ENCODE data around the gene AZIN2.

Gene AZIN2

GRCh38 chr1:33151116-33151515 is 70.2 kb downstream of the AZIN2 start:
- no peak for DNase-seq (ENCODE audit: low read depth in 1 of 2, low spot score in 1 of 2)

- DNase-seq (ENCODE audit: low read depth in 1 of 2, low spot score in 1 of 2) = no peak
Observed at GRCh38 chr1:33152685-33153432, 71.9 kb downstream of the AZIN2 start.

GRCh38 chr1:33153650-33154049 is 72.7 kb downstream of the AZIN2 start:
- DNase-seq (ENCODE audit: low read depth in 1 of 2, low spot score in 1 of 2) = no peak

DNA sequence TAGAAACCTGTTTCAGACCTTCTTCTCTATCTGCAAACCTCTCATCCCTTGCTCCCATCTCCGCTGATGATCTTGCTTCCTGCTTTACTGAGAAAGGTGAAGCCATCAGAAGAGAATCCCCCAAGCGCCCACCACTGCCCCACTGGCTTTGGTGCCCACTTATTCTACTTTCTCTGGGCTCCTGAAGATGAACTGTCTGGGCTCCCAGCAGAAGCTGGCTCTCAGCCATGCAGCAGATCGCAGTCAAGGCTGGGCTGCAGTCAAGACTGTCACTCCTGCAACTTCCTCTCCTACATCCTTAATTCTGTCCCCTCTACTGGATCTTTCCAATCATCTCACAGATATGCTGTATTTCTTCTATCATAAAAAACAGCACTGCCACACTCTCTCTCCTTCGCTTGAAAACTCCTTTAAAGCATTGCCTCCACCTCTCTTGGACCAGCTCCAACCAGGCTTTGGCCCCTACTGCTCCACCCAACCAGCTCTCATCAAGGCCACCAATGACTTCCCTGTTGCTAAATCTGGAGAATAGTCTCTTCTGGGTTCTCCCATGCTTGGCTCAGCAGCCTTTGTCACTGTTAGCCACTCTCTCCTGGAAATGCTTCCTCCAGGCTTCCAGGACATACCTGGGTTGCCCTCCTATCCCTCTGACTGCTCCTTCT is 75.1 kb downstream of the AZIN2 start:
- DNase-seq (ENCODE audit: low read depth in 1 of 2, low spot score in 1 of 2) = no peak

DNA sequence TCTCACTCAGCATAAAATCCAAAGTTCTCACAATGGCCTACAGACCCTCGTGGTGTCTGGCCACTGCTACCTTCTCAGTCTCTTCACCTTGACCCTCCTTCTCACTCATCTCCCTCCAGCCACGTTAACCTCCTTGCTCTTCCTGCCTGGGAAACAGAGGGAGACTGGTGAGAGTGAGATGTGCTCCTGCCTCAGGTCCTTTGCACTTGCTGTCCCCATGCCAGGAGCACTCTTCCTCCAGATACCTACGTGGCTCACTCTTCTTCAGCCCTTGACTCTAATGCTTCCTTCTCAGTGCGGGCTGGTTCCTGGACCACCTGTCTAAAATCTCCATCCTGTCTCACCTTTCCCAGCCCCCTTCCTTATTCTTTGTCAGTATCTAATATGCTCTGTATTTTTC is 76.2 kb downstream of the AZIN2 start:
- no peak for DNase-seq (ENCODE audit: low read depth in 1 of 2, low spot score in 1 of 2)

- DNase-seq (ENCODE audit: low read depth in 1 of 2, low spot score in 1 of 2) = no peak
Observed at GRCh38 chr1:33158366-33158765, 77.4 kb downstream of the AZIN2 start.

- no peak for DNase-seq (ENCODE audit: low read depth in 1 of 2, low spot score in 1 of 2)
Observed at GRCh38 chr1:33159577-33159976, 78.6 kb downstream of the AZIN2 start.

DNA sequence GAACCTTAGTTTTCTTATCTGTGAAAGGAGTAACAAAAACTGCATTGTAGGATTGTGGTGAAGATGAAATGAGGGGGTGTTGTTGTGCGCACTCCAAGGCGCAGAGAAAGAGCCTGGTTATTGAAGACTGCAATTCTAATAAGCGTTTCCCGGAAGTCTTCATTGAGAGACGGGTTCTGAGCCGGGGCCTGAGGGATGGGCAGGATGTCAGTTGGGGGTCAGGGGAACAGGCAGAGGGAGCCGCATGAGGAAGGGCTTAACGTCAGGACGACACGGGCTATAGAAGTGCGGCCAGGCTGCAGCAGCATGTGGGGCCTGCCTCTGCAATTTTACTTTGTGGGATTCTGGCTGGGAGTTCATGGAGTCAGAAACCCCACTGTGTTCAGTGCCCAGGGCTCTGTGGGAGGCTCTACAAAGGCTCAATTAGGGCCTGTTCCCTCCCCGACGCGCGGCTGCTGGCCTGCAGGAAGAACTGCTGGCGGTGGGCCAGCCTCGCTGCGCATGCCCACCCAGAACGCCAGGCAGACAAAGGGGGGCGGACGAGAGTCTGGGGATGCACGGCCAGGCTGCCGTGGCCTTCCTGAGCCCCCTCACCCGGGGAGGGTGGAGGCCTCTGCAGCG is 80.2 kb downstream of the AZIN2 start:
- DNase-seq (ENCODE audit: low read depth in 1 of 2, low spot score in 1 of 2) = no peak

- DNase-seq (ENCODE audit: low read depth in 1 of 2, low spot score in 1 of 2) = no peak
Observed at GRCh38 chr1:33162141-33162540, 81.2 kb downstream of the AZIN2 start.

DNA sequence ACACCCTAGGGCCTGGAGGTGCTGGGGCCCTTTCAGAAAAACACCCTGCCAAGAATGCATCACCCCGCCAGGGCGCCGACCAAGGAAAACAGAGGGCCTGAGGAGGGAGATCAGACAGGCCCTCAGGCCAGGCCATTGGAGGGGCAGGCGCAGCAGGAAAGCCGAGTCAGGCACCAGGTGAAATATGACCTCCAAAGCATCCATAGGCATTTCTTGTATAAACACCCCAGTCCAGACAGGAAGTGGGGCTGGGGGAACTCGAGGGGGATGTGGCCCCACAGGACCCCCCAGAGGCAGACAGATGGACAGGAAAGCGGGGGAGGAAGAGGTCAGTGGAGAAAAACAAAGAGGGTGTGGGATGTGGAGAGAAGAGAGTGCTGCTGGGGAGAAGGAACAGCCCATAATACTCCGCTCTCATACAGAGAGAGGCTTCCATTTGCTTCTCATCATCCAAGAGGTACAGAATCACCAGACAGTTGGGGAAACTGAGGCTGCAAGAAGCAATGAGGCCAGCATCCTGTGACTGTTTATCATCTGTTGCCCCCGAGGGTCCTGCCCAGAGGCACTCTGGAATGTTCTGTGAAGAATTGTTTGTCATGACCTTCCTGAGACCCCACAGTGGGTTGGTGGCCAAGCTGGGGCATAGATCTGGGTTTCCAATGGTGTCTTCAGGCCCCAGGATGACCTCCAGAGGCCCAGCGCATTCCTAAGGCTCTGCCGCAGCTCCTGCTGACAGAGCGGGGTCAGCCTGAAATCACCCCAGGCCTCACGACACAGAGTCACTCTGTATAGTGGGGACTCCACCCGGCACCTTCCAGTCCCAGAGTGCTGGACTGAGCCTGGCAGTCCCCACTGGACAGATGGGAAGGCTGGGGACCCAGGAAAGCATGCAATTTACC is 82.9 kb downstream of the AZIN2 start:
- no peak for DNase-seq (ENCODE audit: low read depth in 1 of 2, low spot score in 1 of 2)

DNA sequence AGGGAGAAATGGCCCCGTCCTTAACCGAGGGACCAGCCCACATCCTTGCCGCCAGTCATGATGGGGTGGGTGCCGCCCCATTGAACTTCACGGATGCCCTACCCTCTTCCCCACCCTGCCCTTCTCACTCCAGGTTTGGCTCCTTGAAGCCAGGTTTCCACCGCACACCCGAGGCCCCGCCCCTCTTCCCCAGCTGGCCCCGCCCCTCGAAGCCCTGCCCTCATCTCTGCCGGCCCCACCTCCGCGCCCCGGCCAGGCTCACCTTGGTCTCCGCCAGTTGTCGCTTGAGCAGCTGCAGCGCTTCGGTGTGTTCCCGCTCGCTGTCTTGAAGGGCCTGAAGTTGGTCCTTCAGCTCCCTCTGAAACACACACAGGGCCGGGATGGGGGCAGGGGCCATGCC is 84.3 kb downstream of the AZIN2 start:
- DNase-seq (ENCODE audit: low read depth in 1 of 2, low spot score in 1 of 2) = no peak

GRCh38 chr1:33165809-33166208 is 84.9 kb downstream of the AZIN2 start:
- DNase-seq (ENCODE audit: low read depth in 1 of 2, low spot score in 1 of 2) = no peak

DNA sequence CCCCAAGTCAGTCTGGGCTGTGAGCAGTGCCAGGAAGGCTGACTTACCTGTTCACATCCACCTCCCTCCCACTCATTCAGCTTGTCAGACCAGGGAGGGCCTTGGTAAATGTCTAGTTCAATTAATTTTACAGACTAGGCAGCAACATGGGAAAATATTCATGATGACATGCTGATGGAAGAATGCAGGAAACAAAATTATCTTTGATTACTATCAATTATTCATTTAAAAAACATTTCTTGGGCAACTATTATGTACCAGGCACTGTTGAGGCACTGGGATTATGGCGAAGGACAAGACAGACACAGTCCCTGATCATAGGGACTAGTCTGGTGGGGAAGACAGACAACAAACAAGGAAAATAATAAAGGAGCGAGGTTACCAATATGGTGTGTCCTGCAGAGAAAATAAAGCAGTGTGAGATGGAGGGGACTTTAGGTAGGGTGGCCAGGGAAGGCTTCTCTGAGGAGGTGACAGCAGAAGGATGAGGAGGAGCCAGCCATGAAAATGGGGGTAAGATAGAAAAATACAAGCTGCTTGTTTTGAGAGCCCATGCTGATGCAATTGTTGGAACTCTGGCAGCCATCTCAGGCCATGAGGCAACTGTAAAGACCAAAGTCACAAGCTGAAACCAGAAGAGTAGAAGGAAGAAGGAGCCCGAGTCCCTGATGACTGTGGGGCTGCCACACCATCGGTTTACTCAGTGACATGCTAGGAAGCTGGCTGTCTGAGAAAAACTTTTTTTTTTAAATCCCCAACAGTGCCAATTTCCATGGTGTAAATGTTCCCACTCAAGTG is 86.9 kb downstream of the AZIN2 start:
- no peak for DNase-seq (ENCODE audit: low read depth in 1 of 2, low spot score in 1 of 2)

- no peak for DNase-seq (ENCODE audit: low read depth in 1 of 2, low spot score in 1 of 2)
Observed at GRCh38 chr1:33168556-33169289, 87.8 kb downstream of the AZIN2 start.

- no peak for DNase-seq (ENCODE audit: low read depth in 1 of 2, low spot score in 1 of 2)
Observed at GRCh38 chr1:33169290-33170055, 88.5 kb downstream of the AZIN2 start.

Measured in activated T-helper 1 cell treated with anti-CD3 and anti-CD28 coated beads, Interleukin-2, amount 50 U/mL, for 16 hours (primary cell).